Gastrocnemius medialis (tissue), 4 donors: Measurements from ENCODE around the gene C5AR2. TPM values are rescaled to one million over a fixed set of nuclear protein-coding genes. Genes with fewer than 3 reads are reported as not detected.

Source experiments
- ATAC-seq, 2 donors: fragments of 150-250 bp; one replicate each; pipeline ENCODE4 v1.9.1; 2016
- DNase-seq, 2 donors: peaks; one replicate each; pipeline ENCODE4 v3.0.0-alpha.2; 2019
- H3K27ac ChIP-seq, 4 donors: fragments of 200-600 bp; sonication (generic); 1 replicate in 1 of 4; 2 replicates in 3 of 4; pipeline ENCODE4 v1.5.1; 2016 to 2018; ENCODE audit warnings: mild to moderate bottlenecking in 2 of 4, moderate library complexity in 1 of 4
- H3K27me3 ChIP-seq, 3 donors: fragments of 200-600 bp; sonication (generic) in 2 of 3; 1 replicate in 1 of 3; 2 replicates in 2 of 3; pipeline versions ENCODE4 v1.5.1 to v1.6.0; 2016 to 2019; ENCODE audit warnings: mild to moderate bottlenecking in 1 of 3, moderate library complexity in 1 of 3
- H3K36me3 ChIP-seq, 2 donors: fragments of 200-600 bp; sonication (generic) in 1 of 2; one replicate each; pipeline ENCODE4 v1.5.1; 2017 to 2018
- H3K4me1 ChIP-seq, 2 donors: fragments of 200-600 bp; sonication (generic) in 1 of 2; one replicate each; pipeline ENCODE4 v1.5.1; 2016 to 2017; ENCODE audit warnings: mild to moderate bottlenecking in 2 of 2
- H3K4me3 ChIP-seq, 4 donors: fragments of 200-600 bp; sonication (generic) in 3 of 4; 1 replicate in 1 of 4; 2 replicates in 3 of 4; pipeline ENCODE4 v1.5.1; 2016 to 2019; ENCODE audit warnings: mild to moderate bottlenecking in 2 of 4
- H3K9me3 ChIP-seq, 3 donors: fragments of 200-600 bp; sonication (generic) in 2 of 3; 1 replicate in 1 of 3; 2 replicates in 2 of 3; pipeline ENCODE4 v1.5.1; 2016 to 2019
- CTCF ChIP-seq, 5 experiments: fragments of 450-650 bp in 3 of 5; fragments of 200-600 bp in 2 of 5; sonication (generic) in 2 of 5; IDR thresholded peaks in 4 of 5; conservative IDR thresholded peaks in 1 of 5; 1 replicate in 4 of 5; 2 replicates in 1 of 5; pipeline ENCODE4 v1.5.1; 2016 to 2019; ENCODE audit warnings: antibody characterized with exemption in 5 of 5, mild to moderate bottlenecking in 3 of 5, moderate library complexity in 3 of 5
- POLR2A ChIP-seq, 2 donors: fragments of 450-650 bp; IDR thresholded peaks; one replicate each; pipeline ENCODE4 v1.6.1; 2017; ENCODE audit warnings: antibody characterized with exemption in 2 of 2, mild to moderate bottlenecking in 2 of 2, moderate library complexity in 2 of 2
- in situ Hi-C, 4 donors: fragments of 200-750 bp; cut with MboI; loops; one replicate each; pipeline versions ENCODE4 v1.15.0 to v1.8.0; 2017; ENCODE audit warnings: low sequenced_read_pairs in 4 of 4
- intact Hi-C: fragments of 100-400 bp; cut with DNase I; formaldehyde crosslinking; loops from one replicate; pipeline ENCODE4 v1.15.1; 2023; ENCODE audit warnings: low total_unique reads
- total RNA-seq, 4 donors: library from RNA; depleted of rRNA; stranded (reverse); fragments of >200 nt; gene quantifications; one replicate each; pipeline versions ENCODE4 v1.1.0 to v1.2.3, GENCODE V29; 2016

C5AR2 gene
- total RNA-seq, 4 donors from 2014 or later = 0.15 to 0.97 (median 0.32) TPM

DNA sequence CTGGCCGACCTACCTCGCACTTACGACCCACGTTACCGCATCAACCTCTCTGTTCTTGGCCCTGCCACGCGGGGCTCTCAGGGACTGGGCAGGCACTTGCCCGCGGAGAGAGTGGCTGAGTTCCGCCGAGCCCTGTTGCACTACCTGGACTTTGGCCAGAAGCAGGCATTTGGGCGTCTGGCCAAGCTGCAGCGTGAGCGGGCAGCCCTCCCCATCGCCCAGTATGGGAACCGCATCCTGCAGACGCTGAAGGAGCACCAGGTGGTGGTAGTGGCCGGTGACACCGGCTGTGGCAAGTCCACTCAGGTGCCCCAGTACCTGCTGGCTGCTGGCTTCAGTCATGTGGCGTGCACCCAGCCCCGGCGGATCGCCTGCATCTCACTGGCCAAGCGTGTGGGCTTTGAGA lies 21.3 kb downstream of the C5AR2 start:
- Histone ChIP-seq H3K4me1 (peaks cover 10 to 18% of the 10 kb centered on the region in 2 donors), H3K27ac (no peak overlapping the region), H3K36me3 (peaks cover 0 to 59% of the 10 kb centered on the region in 2 donors), H3K27me3 (no peaks in the 10 kb centered on the region), H3K9me3 (no peaks in the 10 kb centered on the region), H3K4me3 (no peak overlapping the region)
- TF ChIP-seq POLR2A (IDR thresholded peaks at IDR 0.05) = no peak
- no peak for TF ChIP-seq CTCF (IDR thresholded peaks at IDR 0.05 in 4 of 5, conservative IDR thresholded peaks at IDR 0.05 in 1 of 5)
- DNase-seq = no peak
- no peak for ATAC-seq
- intact Hi-C loops (no loop called here), in situ Hi-C loops (no loop called here)

GRCh38 chr19:47356900-47357299 lies 24.9 kb downstream of the C5AR2 start:
- Histone ChIP-seq H3K27ac (no peak overlapping the region), H3K9me3 (no peaks in the 10 kb centered on the region), H3K4me3 (no peak overlapping the region), H3K36me3 (peaks cover 0 to 94% of the 10 kb centered on the region in 2 donors), H3K27me3 (no peaks in the 10 kb centered on the region), H3K4me1 (peaks cover 0 to under 1% of the 10 kb centered on the region in 2 donors)
- ATAC-seq = no peak
- intact Hi-C loops (no loop called here), in situ Hi-C loops (no loop called here)
- DNase-seq = no peak
- TF ChIP-seq POLR2A (IDR thresholded peaks at IDR 0.05) = no peak
- no peak for TF ChIP-seq CTCF (IDR thresholded peaks at IDR 0.05 in 4 of 5, conservative IDR thresholded peaks at IDR 0.05 in 1 of 5)

GRCh38 chr19:47357788-47358680 lies 26.1 kb downstream of the C5AR2 start:
- Histone ChIP-seq H3K4me3 (no peak overlapping the region), H3K9me3 (no peaks in the 10 kb centered on the region), H3K27me3 (no peaks in the 10 kb centered on the region), H3K27ac (no peak overlapping the region), H3K36me3 (peaks cover 0 to 99% of the 10 kb centered on the region in 2 donors), H3K4me1 (no peaks in the 10 kb centered on the region)
- intact Hi-C loops (no loop called here), in situ Hi-C loops (no loop called here)
- TF ChIP-seq POLR2A (IDR thresholded peaks at IDR 0.05) = no peak
- no peak for TF ChIP-seq CTCF (IDR thresholded peaks at IDR 0.05 in 4 of 5, conservative IDR thresholded peaks at IDR 0.05 in 1 of 5)
- DNase-seq (no peak), ATAC-seq (no peak)

- in situ Hi-C loops = no loop called here
- ATAC-seq = no peak
- peaks cover 0 to 99% of the 10 kb centered on the region in 2 donors for H3K36me3 ChIP-seq
- TF ChIP-seq POLR2A (IDR thresholded peaks at IDR 0.05) (no peak), CTCF (IDR thresholded peaks at IDR 0.05 in 4 of 5, conservative IDR thresholded peaks at IDR 0.05 in 1 of 5) (no peak)
- H3K9me3 ChIP-seq = no peaks in the 10 kb centered on the region
- H3K4me1 ChIP-seq = no peaks in the 10 kb centered on the region
- no peak overlapping the region for H3K27ac ChIP-seq
- intact Hi-C loops = no loop called here
- H3K4me3 ChIP-seq = no peak overlapping the region
- DNase-seq = no peak
- no peaks in the 10 kb centered on the region for H3K27me3 ChIP-seq
Measured at GRCh38 chr19:47358936-47359335, 27.0 kb downstream of the C5AR2 start.
